MCF 10A (cell line): ENCODE measurements around the gene SGK2. TPM values are rescaled to one million over a fixed set of nuclear protein-coding genes. Genes with fewer than 3 reads are reported as not detected.

Experiments used
- BruUV-seq: library from RNA; stranded (reverse); fragments of 400-500 nt; replicated peaks from 2 replicates; lab custom pipeline; 2021; lab: Mats Ljungman, UMichigan
- CTCF ChIA-PET: fragments of 300-600 bp; sonication (Branson Sonifier 250); formaldehyde crosslinking; extraction: SDS; loops from one replicate; lab custom pipeline; 2021; ENCODE audit warnings: antibody characterized with exemption, inconsistent platforms; lab: Yijun Ruan, JAX
- POLR2A ChIA-PET: fragments of 300-600, 350-650 bp; sonication (Branson Sonifier 250); formaldehyde crosslinking; extraction: SDS; loops from one replicate; lab custom pipeline; 2020; ENCODE audit warnings: antibody characterized with exemption, inconsistent platforms; lab: Yijun Ruan, JAX
- DNase-seq: peaks from one replicate; pipeline ENCODE4 v3.0.0-alpha.2; 2018; ENCODE audit not compliant: unreplicated experiment
- H3K27ac Mint-ChIP-seq: one replicate; pipeline ENCODE4 v1.8.0; 2022; ENCODE audit warnings: mild to moderate bottlenecking, low read depth, mixed read lengths; ENCODE audit not compliant: unreplicated experiment
- H3K27me3 Mint-ChIP-seq: one replicate; pipeline ENCODE4 v1.8.0; 2022; ENCODE audit warnings: mixed read lengths; ENCODE audit not compliant: insufficient read depth, unreplicated experiment
- H3K36me3 Mint-ChIP-seq: one replicate; pipeline ENCODE4 v1.8.0; 2022; ENCODE audit warnings: mild to moderate bottlenecking, moderate library complexity, mixed read lengths; ENCODE audit not compliant: insufficient read depth, unreplicated experiment
- H3K4me1 Mint-ChIP-seq: one replicate; pipeline ENCODE4 v1.8.0; 2022; ENCODE audit warnings: mixed read lengths; ENCODE audit not compliant: insufficient read depth, unreplicated experiment
- H3K4me3 Mint-ChIP-seq: one replicate; pipeline ENCODE4 v1.8.0; 2022; ENCODE audit warnings: mild to moderate bottlenecking, moderate library complexity, mixed read lengths; ENCODE audit not compliant: unreplicated experiment
- H3K9me3 Mint-ChIP-seq: one replicate; pipeline ENCODE4 v1.8.0; 2022; ENCODE audit warnings: mixed read lengths; ENCODE audit not compliant: unreplicated experiment
- CTCF ChIP-seq: fragments of 200-600 bp; IDR thresholded peaks from one replicate; pipeline ENCODE4 v1.8.0; 2022; ENCODE audit warnings: antibody characterized with exemption, mild to moderate bottlenecking; ENCODE audit not compliant: unreplicated experiment
- intact Hi-C: fragments of 100-400 bp; cut with micrococcal nuclease; formaldehyde crosslinking; loops from 2 replicates; pipeline ENCODE4 v1.14.1; 2022
- total RNA-seq: library from RNA; stranded (reverse); gene quantifications from 2 replicates; pipeline ENCODE4 v1.2.3, GENCODE V29; 2022

The SGK2 gene
- total RNA-seq, 1 experiment from 2014 or later = 0.33 TPM

DNA sequence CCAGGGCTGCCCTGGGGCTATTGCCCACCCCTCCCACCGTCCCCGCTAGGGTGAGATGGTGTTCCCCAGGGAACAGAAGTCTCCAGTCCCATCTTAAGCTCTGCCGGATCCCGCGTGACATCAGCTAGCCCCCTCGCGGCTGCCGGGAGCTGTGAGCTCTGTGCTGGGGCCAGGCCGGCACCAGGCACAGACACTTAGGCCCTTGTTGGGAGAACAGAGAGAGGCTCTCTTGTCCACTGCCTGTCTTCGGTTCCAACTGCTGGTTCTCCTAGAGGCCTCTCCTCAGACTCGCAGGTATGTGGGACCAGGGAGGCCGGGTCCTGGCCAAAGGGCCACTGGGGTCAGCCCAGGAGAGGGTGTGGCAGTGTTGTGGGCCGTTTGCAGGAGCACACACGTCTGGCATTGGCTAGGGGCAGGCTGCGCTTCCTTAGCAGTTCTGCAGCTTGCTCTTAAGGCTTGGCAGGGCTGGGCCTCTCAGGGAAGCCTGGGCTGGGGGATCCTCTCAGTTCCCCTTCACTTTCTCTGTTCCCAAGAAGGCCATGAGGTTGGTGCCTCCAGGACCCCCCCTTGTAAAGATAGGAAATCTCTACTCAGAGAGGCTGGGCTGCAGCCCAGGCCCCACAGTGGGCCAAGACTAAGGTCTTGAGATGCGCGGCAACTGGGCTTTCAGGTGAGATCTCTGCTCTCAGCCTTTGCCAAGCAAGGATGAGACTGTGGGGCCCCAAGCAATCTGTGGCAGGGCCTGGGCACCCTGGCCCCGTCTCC lies 6.3 kb downstream of the SGK2 start:
- Mint-ChIP-seq H3K27ac (no peak overlapping the region), H3K9me3 (no peaks in the 10 kb centered on the region), H3K27me3 (no peaks in the 10 kb centered on the region), H3K4me1 (no peaks in the 10 kb centered on the region), H3K4me3 (no peak overlapping the region), H3K36me3 (peaks cover 6% of the 10 kb centered on the region)
- ChIA-PET POLR2A (no interaction called here), CTCF (no interaction called here)
- intact Hi-C loops = no loop called here
- no peak for TF ChIP-seq CTCF
- BruUV-seq = no TSS peak
- no peak for DNase-seq

DNA sequence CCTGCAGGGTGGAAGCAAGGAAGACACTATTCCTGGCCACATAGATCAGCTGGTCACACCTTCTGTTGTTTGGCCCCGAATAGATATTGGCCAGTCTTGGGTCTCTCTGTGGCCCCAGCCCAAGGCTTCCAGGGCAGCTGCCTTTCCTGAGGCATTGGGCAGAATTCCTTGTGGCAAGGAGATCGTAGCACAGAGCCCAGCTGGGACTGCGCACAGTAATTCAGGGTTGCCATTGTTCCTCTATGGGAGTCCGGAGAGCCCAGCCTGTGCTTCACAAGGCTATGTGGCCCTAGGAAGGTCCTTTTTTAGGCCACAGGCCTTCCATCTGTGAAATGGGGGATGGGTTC lies 6.9 kb downstream of the SGK2 start:
- BruUV-seq = no TSS peak
- TF ChIP-seq CTCF = no peak
- no peak overlapping the region for H3K4me3 Mint-ChIP-seq
- no peaks in the 10 kb centered on the region for H3K9me3 Mint-ChIP-seq
- CTCF ChIA-PET = no interaction called here
- no peaks in the 10 kb centered on the region for H3K4me1 Mint-ChIP-seq
- H3K36me3 Mint-ChIP-seq = peaks cover 6% of the 10 kb centered on the region
- H3K27ac Mint-ChIP-seq = no peak overlapping the region
- DNase-seq = no peak
- POLR2A ChIA-PET = no interaction called here
- intact Hi-C loops = no loop called here
- no peaks in the 10 kb centered on the region for H3K27me3 Mint-ChIP-seq

DNA sequence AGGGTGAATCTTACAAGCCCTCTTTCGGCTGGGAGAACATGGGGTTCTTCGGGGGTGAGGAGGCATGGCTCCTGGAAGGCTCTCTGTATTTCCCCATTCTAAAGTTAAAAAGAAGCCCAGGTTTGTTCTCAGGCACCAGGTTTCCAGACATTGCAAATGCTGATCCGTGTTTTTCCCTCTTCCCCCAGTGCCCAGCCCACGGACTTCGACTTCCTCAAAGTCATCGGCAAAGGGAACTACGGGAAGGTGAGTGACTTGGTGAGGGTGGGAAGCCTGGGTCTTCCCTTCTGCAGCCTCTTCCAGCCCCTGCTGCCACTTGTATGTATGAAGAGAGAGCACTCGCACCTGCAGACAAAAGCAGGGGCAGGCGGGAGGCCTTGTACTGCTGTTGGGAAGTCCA lies 8.7 kb downstream of the SGK2 start:
- CTCF ChIA-PET = no interaction called here
- H3K27me3 Mint-ChIP-seq = no peaks in the 10 kb centered on the region
- no peak overlapping the region for H3K27ac Mint-ChIP-seq
- H3K4me3 Mint-ChIP-seq = no peak overlapping the region
- POLR2A ChIA-PET = no interaction called here
- H3K9me3 Mint-ChIP-seq = no peaks in the 10 kb centered on the region
- no peaks in the 10 kb centered on the region for H3K4me1 Mint-ChIP-seq
- intact Hi-C loops = no loop called here
- no peak for TF ChIP-seq CTCF
- no peak for DNase-seq
- no TSS peak for BruUV-seq
- peaks cover 6% of the 10 kb centered on the region for H3K36me3 Mint-ChIP-seq

DNA sequence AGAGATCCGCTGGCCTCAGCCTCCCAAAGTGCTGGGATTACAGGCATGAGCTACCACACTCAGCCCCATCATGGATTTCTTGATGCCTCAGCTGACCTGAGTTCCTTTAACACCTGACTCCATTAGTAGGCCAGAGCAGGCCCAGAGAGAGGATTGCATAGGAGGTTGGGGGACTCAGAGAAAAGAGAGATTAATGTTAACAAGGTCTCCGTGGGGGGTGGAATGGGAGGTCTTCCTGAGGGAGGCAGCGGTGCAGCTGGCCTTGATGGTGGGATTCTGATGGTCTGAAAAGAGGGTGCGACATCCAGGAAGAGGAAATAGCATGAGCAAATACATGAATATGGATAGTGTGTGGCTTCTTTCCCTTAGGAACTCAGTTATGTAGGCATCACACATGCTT lies 9.9 kb downstream of the SGK2 start:
- peaks cover 6% of the 10 kb centered on the region for H3K36me3 Mint-ChIP-seq
- no peaks in the 10 kb centered on the region for H3K9me3 Mint-ChIP-seq
- H3K4me1 Mint-ChIP-seq = no peaks in the 10 kb centered on the region
- no peaks in the 10 kb centered on the region for H3K27me3 Mint-ChIP-seq
- BruUV-seq = no TSS peak
- no peak for TF ChIP-seq CTCF
- no peak overlapping the region for H3K27ac Mint-ChIP-seq
- H3K4me3 Mint-ChIP-seq = no peak overlapping the region
- no peak for DNase-seq
- intact Hi-C loops = no loop called here
- ChIA-PET CTCF (interaction anchor here (0.6 to 2.9 kb wide), 5 partner anchors 11 to 58 kb away, joined by 3 to 25 read pairs (median 4); no protein-coding TSS in a partner anchor), POLR2A (interaction anchor here (0.5 kb wide), 1 partner anchor 45 kb away, joined by 3 read pairs; no protein-coding TSS in a partner anchor)
